Stimulated activated effector memory CD8-positive, alpha-beta T cell treated with anti-CD3 and anti-CD28 coated beads, Interleukin-12 subunit alpha, Interleukin-12 subunit beta, amount 100 ng/mL, for 72 hours (primary cell): Measurements from ENCODE around the gene COL24A1.

Experiments
- ATAC-seq: fragments of 150-1000 bp; cut with Tn5 transposase; 2 replicates; pipeline ENCODE4 v1.10.0; 2021
- DNase-seq, 2 donors: peaks; one replicate each; pipeline ENCODE4 v3.0.0; 2021 to 2022; ENCODE audit warnings: low spot score in 2 of 2
- H3K27ac Mint-ChIP-seq: one replicate; pipeline ENCODE4 v1.8.0; 2022; ENCODE audit warnings: mild to moderate bottlenecking, mixed read lengths
- H3K36me3 Mint-ChIP-seq: one replicate; pipeline ENCODE4 v1.8.0; 2022; ENCODE audit warnings: mild to moderate bottlenecking, mixed read lengths
- H3K4me1 Mint-ChIP-seq: one replicate; pipeline ENCODE4 v1.8.0; 2022; ENCODE audit warnings: mixed read lengths
- H3K4me3 Mint-ChIP-seq: one replicate; pipeline ENCODE4 v1.8.0; 2022; ENCODE audit warnings: mild to moderate bottlenecking, mixed read lengths
- H3K9me3 Mint-ChIP-seq: one replicate; pipeline ENCODE4 v1.8.0; 2022; ENCODE audit warnings: mixed read lengths

Gene COL24A1

DNA sequence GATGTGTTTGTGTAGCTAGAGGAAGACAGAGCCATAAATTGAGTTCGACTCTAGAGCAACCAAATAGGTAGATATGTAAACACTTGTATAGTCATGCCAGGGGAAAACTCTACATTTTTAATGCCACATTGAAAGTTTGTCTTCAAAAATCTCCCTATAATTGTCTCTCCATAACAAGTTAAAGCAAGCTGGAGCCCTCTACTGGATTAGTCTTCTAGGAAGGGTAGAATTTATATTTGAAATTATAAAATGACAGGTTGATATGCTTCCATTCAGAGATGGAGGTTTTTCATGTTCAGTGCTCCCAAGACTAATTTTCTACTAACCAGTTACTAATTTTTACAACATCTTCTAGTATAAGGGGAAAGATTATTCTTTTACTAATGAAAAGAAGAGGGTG lies 13.1 kb upstream of the COL24A1 start:
- ATAC-seq = no peak
- no peaks in the 10 kb centered on the region for H3K4me1 Mint-ChIP-seq
- H3K9me3 Mint-ChIP-seq = peaks cover 8% of the 10 kb centered on the region
- no peak overlapping the region for H3K27ac Mint-ChIP-seq
- no peak for DNase-seq
- H3K36me3 Mint-ChIP-seq = no peaks in the 10 kb centered on the region
- H3K4me3 Mint-ChIP-seq = no peak overlapping the region

DNA sequence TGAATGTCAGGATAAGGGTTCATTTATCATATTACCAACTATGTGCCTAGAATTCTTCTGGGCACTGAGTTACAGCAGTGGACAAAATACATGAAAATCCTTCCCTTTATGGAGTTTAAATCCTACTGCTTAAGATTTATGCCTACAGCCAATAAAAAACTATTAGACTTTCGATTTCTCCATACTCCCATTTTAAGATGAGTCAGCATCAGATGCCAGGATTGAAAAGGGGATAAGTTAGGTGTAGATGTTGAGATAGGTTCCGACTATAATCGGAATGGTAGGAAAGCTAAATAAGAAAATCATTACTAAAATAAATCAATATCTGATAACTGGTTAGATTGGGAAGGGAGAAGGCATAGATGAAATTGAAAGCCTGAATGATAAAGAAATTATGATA lies 3.2 kb upstream of the COL24A1 start:
- Mint-ChIP-seq H3K9me3 (peaks cover 6% of the 10 kb centered on the region), H3K4me1 (peaks cover 8% of the 10 kb centered on the region), H3K27ac (no peak overlapping the region), H3K4me3 (no peak overlapping the region), H3K36me3 (no peaks in the 10 kb centered on the region)
- ATAC-seq (no peak), DNase-seq (no peak)

DNA sequence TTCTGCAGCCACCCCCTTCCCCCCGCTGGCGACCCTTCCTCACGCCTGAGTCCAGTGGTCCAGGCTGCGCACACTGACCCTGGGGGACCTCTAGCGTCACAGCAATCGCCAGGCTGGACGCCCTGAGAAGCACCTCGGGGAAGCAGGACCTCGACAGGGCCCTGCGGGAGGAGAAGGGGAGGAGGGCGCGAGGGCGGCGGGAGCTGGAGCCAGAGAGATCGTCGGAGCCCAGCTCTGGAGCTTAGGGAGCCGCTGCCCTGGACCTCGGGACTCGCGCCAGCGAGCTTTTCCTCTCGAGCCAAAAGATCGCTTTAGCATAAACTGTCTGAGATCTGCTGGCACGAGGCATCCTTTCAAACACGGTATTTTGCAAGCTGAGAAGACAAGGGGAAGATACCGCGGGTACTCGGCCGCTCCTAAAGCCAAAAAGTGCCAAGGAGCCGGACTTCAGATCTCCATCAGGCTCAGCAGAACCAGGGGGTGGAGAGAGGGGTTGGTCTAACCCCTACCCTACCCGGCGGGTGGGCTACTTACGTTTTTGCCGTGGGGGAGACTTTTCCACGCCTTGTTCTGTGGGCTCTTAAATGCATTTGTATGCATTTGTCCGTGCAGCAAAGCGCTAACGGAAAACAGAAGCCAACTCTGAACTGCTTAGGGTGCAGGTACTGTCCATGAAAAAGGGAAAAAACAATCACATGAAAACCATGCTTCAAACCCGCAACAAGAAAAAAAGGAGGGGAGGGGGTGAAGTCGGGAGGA lies 586 bp downstream of the COL24A1 start:
- ATAC-seq (no peak), DNase-seq (no peak)
- no peak overlapping the region for H3K27ac Mint-ChIP-seq
- H3K36me3 Mint-ChIP-seq = no peaks in the 10 kb centered on the region
- H3K4me1 Mint-ChIP-seq = peaks cover 8% of the 10 kb centered on the region
- peaks cover 6% of the 10 kb centered on the region for H3K9me3 Mint-ChIP-seq
- no peak overlapping the region for H3K4me3 Mint-ChIP-seq

DNA sequence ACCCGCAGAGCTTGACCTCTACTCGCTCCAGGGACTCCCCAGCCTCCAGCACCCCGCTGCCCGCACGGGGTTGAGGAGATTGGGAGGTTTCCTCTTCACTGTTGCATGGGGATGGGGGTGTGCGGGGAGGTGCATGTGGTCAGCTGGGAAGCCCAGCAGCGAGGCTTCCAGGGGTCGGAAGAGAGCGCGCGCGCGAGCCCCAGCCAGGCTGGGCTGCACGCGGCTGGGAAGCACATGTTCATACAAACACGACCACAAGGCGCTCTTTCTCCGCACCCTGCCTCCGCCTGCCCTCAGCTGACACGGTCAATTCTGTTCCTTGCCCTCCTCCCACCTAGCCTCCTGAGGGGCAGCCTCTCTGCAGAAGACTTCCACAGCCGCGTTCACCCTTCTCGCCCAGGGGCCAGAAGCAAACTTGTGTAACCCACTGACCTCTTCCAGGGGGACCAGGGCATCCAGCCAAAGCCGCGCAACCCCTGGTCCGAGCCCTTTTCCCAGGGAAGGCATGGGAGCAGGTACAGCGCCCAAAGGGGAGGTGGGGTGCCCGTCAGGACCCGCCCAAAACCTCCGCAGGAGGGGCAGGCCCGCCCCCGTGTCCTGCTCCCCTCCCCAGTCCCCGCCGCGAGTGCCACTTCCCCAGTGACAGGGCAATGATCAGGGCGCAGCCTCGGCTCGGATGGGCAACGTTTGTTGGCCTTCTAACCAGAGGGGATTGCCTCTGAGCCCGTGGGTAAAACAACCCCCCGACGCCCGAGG lies 1.3 kb downstream of the COL24A1 start:
- Mint-ChIP-seq H3K9me3 (peaks cover 6% of the 10 kb centered on the region), H3K4me1 (peaks cover 8% of the 10 kb centered on the region), H3K36me3 (no peaks in the 10 kb centered on the region), H3K27ac (no peak overlapping the region), H3K4me3 (no peak overlapping the region)
- DNase-seq (no peak), ATAC-seq (peak; percentile 26)

DNA sequence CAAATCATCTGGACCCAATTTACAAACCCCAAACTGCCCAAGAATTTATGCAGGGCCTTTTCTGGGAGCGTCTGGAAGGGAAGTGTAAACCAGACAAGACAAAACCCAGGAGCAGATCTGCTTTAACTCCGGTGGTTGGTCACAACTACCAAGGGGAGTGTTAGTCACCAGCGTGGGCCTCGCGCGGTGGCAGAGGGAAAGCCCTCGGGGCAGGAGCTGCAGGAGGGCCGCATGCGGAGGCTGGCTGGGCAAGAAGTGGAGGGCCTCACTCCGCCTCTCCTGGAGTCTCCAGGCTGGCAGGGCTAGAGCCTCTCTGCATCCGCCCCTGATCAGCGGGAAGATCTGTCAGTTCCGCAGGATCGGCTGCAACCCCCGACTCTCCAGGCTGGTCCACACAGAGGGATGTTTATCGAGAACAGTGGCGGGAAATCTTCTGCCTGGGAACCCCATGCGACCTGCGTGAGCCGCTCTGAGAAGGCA lies 2.0 kb downstream of the COL24A1 start:
- Mint-ChIP-seq H3K4me1 (peaks cover 8% of the 10 kb centered on the region), H3K4me3 (no peak overlapping the region)

DNA sequence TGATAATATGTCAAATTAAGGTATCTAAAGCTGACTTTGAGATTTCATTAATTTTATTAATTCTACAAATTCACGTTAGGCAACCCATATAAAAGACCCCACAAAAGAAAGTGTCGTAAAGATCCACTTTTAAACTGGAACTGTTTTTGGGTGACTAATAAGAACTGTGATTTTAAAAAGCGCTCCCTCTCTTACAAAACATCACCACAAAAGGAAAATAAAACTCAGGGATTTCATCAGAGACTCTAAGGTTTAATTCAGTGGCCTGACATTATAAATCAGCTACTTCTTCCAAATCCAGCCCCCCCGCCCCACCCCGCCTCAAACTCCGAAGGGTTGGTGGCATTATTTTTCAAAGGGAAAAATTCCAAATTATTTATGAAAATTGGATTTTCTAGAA lies 2.7 kb downstream of the COL24A1 start:
- DNase-seq = no peak
- Mint-ChIP-seq H3K36me3 (no peaks in the 10 kb centered on the region), H3K9me3 (peaks cover 6% of the 10 kb centered on the region), H3K4me1 (peaks cover 8% of the 10 kb centered on the region), H3K4me3 (no peak overlapping the region), H3K27ac (no peak overlapping the region)
- ATAC-seq = no peak

More for the DNA sequence above, 2.0 kb downstream of the COL24A1 start:
- H3K36me3 Mint-ChIP-seq = no peaks in the 10 kb centered on the region
- DNase-seq = no peak
- H3K27ac Mint-ChIP-seq = no peak overlapping the region
- no peak for ATAC-seq
- H3K9me3 Mint-ChIP-seq = peaks cover 6% of the 10 kb centered on the region

DNA sequence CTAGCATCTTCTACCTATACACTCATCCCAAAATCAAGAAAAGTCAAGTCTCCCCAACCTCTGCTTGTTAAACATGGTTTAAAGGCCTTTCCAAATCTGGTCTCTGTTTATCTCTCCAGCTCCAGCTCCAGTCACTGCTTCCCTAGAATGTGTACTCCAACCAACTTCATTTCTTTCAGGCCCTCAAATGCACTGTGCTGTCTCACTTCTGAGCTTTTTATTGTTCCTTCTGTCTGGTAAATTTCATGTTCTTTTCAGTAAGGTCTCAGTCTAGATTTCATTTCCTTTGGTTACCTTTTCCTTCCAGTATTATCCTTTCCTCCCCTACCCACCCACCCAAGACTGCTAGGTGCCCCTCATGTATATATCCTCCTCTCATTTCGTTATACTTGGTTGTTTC lies 3.7 kb downstream of the COL24A1 start:
- no peaks in the 10 kb centered on the region for H3K36me3 Mint-ChIP-seq
- no peak for DNase-seq
- no peak for ATAC-seq
- no peak overlapping the region for H3K27ac Mint-ChIP-seq
- peaks cover 8% of the 10 kb centered on the region for H3K4me1 Mint-ChIP-seq
- H3K4me3 Mint-ChIP-seq = no peak overlapping the region
- H3K9me3 Mint-ChIP-seq = peaks cover 6% of the 10 kb centered on the region

DNA sequence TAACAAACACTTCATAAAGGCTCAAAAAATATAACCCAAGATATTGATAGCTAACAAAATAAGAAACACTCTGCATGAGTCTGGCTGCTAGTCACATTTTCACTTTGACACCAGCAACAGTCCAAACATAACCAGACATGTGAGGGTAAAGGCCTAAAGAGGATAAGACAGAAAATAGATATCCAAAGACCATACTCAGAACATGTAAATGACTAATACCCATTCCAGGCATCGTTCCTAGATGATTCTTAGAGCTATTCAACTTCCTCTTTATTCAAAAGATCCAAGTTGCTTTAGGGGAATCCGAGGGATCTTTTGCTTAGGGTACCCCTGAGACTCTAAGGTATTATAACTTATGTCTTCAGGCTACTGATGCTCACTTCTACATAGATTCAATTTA lies 5.1 kb downstream of the COL24A1 start:
- ATAC-seq (no peak), DNase-seq (no peak)
- H3K9me3 Mint-ChIP-seq = no peaks in the 10 kb centered on the region
- H3K27ac Mint-ChIP-seq = no peak overlapping the region
- H3K4me1 Mint-ChIP-seq = no peaks in the 10 kb centered on the region
- H3K4me3 Mint-ChIP-seq = no peak overlapping the region
- H3K36me3 Mint-ChIP-seq = no peaks in the 10 kb centered on the region

DNA sequence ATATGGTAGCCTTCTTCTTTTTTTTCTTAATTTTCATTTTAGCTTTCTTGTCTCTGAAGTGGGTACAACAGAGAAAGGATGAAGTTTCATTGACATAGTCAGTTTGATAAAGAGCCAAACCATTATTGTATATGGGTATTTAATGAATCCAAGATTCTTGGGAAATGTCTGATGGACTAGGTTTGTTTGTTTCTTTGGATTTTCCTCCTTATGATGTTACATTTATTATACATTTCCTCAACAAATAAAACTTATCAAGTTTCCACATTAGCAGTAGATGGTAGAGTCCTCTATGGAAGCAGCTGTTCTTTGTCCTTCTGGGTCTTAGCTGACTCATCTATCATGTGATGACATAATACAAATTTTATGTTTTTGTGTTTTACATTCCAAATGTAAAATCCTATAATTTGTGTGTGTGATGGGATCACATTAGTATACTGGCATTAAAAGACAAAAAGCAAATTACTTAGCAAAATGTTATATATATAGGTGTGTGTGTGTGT lies 6.0 kb downstream of the COL24A1 start:
- no peak for ATAC-seq
- Mint-ChIP-seq H3K4me3 (no peak overlapping the region), H3K36me3 (no peaks in the 10 kb centered on the region), H3K27ac (no peak overlapping the region), H3K9me3 (no peaks in the 10 kb centered on the region), H3K4me1 (no peaks in the 10 kb centered on the region)
- no peak for DNase-seq

DNA sequence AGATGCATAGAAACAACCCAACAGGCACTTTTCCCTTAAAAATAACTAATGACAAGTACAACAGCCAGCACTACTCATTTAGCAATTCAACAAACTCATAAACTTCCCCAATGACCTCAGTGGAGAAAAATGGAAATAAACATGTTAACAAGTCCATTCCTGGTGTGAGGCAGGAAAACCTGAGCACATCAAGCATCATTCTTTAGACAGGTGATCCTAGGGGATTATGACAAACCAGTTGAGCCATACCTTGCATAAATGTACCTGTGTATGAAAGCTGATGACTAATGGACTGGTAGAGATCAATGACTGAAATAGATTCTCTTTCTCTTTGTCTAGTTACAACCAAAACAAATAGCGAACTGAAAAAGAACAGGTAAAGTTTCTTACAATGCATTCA lies 7.0 kb downstream of the COL24A1 start:
- ATAC-seq (no peak), DNase-seq (no peak)
- Mint-ChIP-seq H3K4me1 (no peaks in the 10 kb centered on the region), H3K27ac (no peak overlapping the region), H3K4me3 (no peak overlapping the region), H3K36me3 (no peaks in the 10 kb centered on the region), H3K9me3 (no peaks in the 10 kb centered on the region)

DNA sequence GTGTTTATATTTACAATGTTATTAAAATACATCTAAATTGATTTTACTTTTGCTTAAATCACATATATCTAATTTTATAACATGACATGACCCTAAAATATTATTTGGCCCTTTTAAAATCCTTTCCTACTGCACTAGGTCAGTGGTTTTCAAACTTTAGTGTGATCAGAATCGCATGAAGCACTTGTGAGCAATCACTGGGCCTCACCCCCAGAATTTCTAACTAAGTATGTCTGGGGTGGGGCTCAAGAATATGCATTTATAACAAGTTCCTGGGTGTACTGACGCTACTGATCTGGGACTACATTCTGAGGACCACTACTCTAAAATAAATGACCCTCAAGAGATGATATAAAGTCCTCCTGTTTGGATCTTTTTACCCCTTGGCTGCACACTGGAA lies 8.8 kb downstream of the COL24A1 start:
- H3K4me1 Mint-ChIP-seq = no peaks in the 10 kb centered on the region
- no peak overlapping the region for H3K27ac Mint-ChIP-seq

DNA sequence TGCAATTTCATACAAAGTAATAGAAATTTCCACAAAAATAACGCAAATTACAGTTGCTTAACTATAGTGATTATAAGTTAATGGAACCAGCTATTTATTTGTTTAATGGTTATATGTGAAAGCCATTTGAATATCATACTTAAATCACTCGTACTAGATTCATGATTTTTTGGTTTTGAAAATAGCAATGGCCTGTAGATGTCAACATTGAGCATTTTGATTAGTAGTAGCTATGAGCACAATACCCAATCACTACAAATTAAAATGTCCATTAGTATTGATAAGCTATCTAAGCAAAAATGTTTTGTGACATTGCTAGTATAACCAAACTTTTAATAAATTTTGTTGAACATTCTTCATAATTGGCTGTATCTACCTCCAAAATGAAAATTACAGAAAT lies 10.0 kb downstream of the COL24A1 start:
- Mint-ChIP-seq H3K4me3 (no peak overlapping the region), H3K36me3 (no peaks in the 10 kb centered on the region), H3K9me3 (no peaks in the 10 kb centered on the region), H3K27ac (no peak overlapping the region), H3K4me1 (no peaks in the 10 kb centered on the region)
- no peak for ATAC-seq
- no peak for DNase-seq

More for the DNA sequence above, 8.8 kb downstream of the COL24A1 start:
- Mint-ChIP-seq H3K36me3 (no peaks in the 10 kb centered on the region), H3K9me3 (no peaks in the 10 kb centered on the region), H3K4me3 (no peak overlapping the region)
- no peak for ATAC-seq
- no peak for DNase-seq

DNA sequence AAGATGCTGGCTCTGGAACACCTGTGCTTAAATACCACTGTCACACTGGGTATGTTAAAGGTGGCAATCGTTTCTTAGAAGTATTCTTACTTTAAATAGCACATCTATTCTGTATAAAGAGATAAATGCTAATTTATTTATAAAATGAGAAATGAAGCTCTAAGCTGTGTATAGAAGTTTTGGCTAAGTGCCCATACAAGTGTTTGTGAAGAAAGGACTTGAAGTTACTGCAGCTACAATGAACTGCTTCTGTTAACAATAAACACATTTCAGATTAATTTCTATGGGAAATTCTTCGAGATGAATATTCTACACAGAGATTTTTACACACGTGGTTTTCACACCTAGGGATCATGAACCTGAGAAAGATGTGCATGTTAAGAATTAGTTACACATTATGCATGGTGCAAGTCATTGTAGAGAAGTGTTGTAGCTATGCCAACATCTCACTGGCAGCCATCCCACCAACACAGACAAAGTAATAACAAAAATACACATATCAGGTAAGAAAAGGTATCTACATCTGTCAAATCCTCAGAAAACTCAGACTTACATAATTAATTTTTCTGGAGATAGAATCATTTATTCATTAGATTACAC lies 16.2 kb downstream of the COL24A1 start:
- Mint-ChIP-seq H3K4me1 (no peaks in the 10 kb centered on the region), H3K36me3 (no peaks in the 10 kb centered on the region), H3K27ac (no peak overlapping the region), H3K9me3 (peaks cover 3% of the 10 kb centered on the region), H3K4me3 (no peak overlapping the region)
- DNase-seq = no peak
- ATAC-seq = no peak

DNA sequence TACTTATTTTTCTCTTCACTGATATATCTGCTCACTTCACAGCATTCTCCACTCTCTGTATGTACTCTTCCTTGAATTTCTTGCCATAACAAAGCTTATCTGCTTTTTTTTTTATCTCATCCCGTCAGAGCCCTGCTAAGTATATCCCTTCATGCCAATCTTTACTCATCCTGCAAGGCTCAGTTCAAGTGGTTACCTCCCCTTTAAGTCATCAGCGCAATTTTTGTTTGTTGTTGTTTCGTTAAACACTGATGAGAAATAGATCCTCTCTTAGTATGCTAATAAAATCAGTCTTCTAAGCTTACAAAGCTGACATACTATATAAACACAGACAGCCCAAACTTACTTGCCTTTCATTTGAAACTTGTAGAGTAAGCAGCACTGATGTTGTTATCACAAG lies 17.8 kb downstream of the COL24A1 start:
- Mint-ChIP-seq H3K4me3 (no peak overlapping the region), H3K9me3 (peaks cover 3% of the 10 kb centered on the region), H3K4me1 (no peaks in the 10 kb centered on the region), H3K27ac (no peak overlapping the region), H3K36me3 (no peaks in the 10 kb centered on the region)
- DNase-seq = no peak
- ATAC-seq = no peak

DNA sequence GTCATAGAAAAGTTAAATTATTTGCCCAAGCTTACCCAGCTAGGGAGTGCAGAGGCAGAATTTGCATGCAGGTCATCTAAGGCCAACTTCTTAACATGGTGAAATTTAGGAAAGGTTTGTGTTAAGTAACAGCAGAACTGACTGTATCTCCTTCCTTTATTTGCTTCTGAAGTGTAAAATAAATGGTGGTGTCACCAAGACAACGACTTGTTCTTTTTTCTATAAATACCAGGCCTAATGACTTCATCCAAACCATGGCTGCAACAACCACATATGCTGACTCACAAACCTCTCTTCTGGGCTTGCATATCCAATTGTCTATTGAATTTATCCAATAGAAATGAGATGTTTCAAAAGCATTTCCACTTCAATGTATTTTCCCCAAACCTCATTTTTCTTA lies 19.1 kb downstream of the COL24A1 start:
- DNase-seq (no peak), ATAC-seq (no peak)
- no peaks in the 10 kb centered on the region for H3K4me1 Mint-ChIP-seq
- H3K4me3 Mint-ChIP-seq = no peak overlapping the region
- no peak overlapping the region for H3K27ac Mint-ChIP-seq
- no peaks in the 10 kb centered on the region for H3K36me3 Mint-ChIP-seq
- peaks cover 3% of the 10 kb centered on the region for H3K9me3 Mint-ChIP-seq
